ENCODE results near the gene LRRC74B. TPM values are rescaled to one million over a fixed set of nuclear protein-coding genes. Genes with fewer than 3 reads are reported as not detected.
"Not testable (repeated sequence)": the region's sequence is repeated elsewhere in the genome, so short reads cannot be mapped to it uniquely, and the experiment has no call there.

Gene LRRC74B
- total RNA-seq, 1 donor from 2014 or later: not detected

- TF ChIP-seq CTCF (IDR thresholded peaks at IDR 0.05; ENCODE audit: insufficient read depth, low read length, severe bottlenecking): no peak
- FAIRE-seq (no peak), DNase-seq (ENCODE audit: low read depth) (peak; percentile 14)
- Histone ChIP-seq H3K4me3 (ENCODE audit: low read depth, low read length) (no peak overlapping the region), H3K36me3 (ENCODE audit: control insufficient read depth, insufficient read depth, low read length) (no peaks in the 10 kb centered on the region), H3K27me3 (ENCODE audit: control insufficient read depth, insufficient read depth, low read length) (no peaks in the 10 kb centered on the region)
These were observed 36.5 kb downstream of the LRRC74B start for GRCh38 chr22:21082248-21082647.

- FAIRE-seq: no peak
- Histone ChIP-seq H3K4me3 (ENCODE audit: low read depth, low read length) (no peak overlapping the region), H3K36me3 (ENCODE audit: control insufficient read depth, insufficient read depth, low read length) (no peaks in the 10 kb centered on the region), H3K27me3 (ENCODE audit: control insufficient read depth, insufficient read depth, low read length) (no peaks in the 10 kb centered on the region)
- DNase-seq (ENCODE audit: low read depth): no peak
- no peak for TF ChIP-seq CTCF (IDR thresholded peaks at IDR 0.05; ENCODE audit: insufficient read depth, low read length, severe bottlenecking)
These were observed 41.4 kb downstream of the LRRC74B start for GRCh38 chr22:21087119-21087518.

GRCh38 chr22:21087926-21088325 lies 42.2 kb downstream of the LRRC74B start:
- DNase-seq (ENCODE audit: low read depth); H3K27me3 ChIP-seq (ENCODE audit: control insufficient read depth, insufficient read depth, low read length); FAIRE-seq; H3K4me3 ChIP-seq (ENCODE audit: low read depth, low read length); H3K36me3 ChIP-seq (ENCODE audit: control insufficient read depth, insufficient read depth, low read length): not testable (repeated sequence)

GRCh38 chr22:21091220-21091619 lies 45.5 kb downstream of the LRRC74B start:
- H3K36me3 ChIP-seq (ENCODE audit: control insufficient read depth, insufficient read depth, low read length); DNase-seq (ENCODE audit: low read depth); H3K27me3 ChIP-seq (ENCODE audit: control insufficient read depth, insufficient read depth, low read length); H3K4me3 ChIP-seq (ENCODE audit: low read depth, low read length); FAIRE-seq: not testable (repeated sequence)

GRCh38 chr22:21092797-21093554 lies 47.2 kb downstream of the LRRC74B start:
- Histone ChIP-seq H3K36me3 (ENCODE audit: control insufficient read depth, insufficient read depth, low read length) (no peaks in the 10 kb centered on the region), H3K4me3 (ENCODE audit: low read depth, low read length) (no peak overlapping the region), H3K27me3 (ENCODE audit: control insufficient read depth, insufficient read depth, low read length) (no peaks in the 10 kb centered on the region)
- DNase-seq (ENCODE audit: low read depth) (no peak), FAIRE-seq (no peak)
- no peak for TF ChIP-seq CTCF (IDR thresholded peaks at IDR 0.05; ENCODE audit: insufficient read depth, low read length, severe bottlenecking)

- not testable (repeated sequence) for H3K27me3 ChIP-seq (ENCODE audit: control insufficient read depth, insufficient read depth, low read length); FAIRE-seq; DNase-seq (ENCODE audit: low read depth)
These were observed 47.9 kb downstream of the LRRC74B start for GRCh38 chr22:21093555-21094137.

GRCh38 chr22:21094911-21095772 lies 49.4 kb downstream of the LRRC74B start:
- FAIRE-seq (no peak), DNase-seq (ENCODE audit: low read depth) (no peak)
- no peak overlapping the region for H3K4me3 ChIP-seq (ENCODE audit: low read depth, low read length)
- TF ChIP-seq CTCF (IDR thresholded peaks at IDR 0.05; ENCODE audit: insufficient read depth, low read length, severe bottlenecking): no peak
- no peaks in the 10 kb centered on the region for H3K27me3 ChIP-seq (ENCODE audit: control insufficient read depth, insufficient read depth, low read length)
- no peaks in the 10 kb centered on the region for H3K36me3 ChIP-seq (ENCODE audit: control insufficient read depth, insufficient read depth, low read length)

More at GRCh38 chr22:21093555-21094137, 47.9 kb downstream of the LRRC74B start:
- not testable (repeated sequence) for H3K36me3 ChIP-seq (ENCODE audit: control insufficient read depth, insufficient read depth, low read length); H3K4me3 ChIP-seq (ENCODE audit: low read depth, low read length)

Data from bronchial epithelial cell (primary cell).